K562 (cell line): Measurements from ENCODE around the gene PYY. TPM values are rescaled to one million over a fixed set of nuclear protein-coding genes. Genes with fewer than 3 reads are reported as not detected.

ENCODE experiments used
- ATAC-seq: fragments of 200-7000 bp; cut with Tn5 transposase; 3 replicates; pipeline ENCODE4 v1.9.1; 2020; ENCODE audit warnings: moderate library complexity
- BruUV-seq: library from RNA; stranded (reverse); fragments of 400-500 nt; replicated peaks from 2 replicates; lab custom pipeline; 2021; lab: Mats Ljungman, UMichigan
- CTCF ChIA-PET: fragments of 300-600 bp; formaldehyde crosslinking; extraction: SDS; loops from one replicate; lab custom pipeline; 2021; ENCODE audit warnings: low intra/inter-chr PET ratio; lab: Yijun Ruan, JAX
- POLR2A ChIA-PET: fragments of 300-600, 350-650 bp; sonication (Branson Sonifier 250); formaldehyde crosslinking; extraction: SDS; loops from one replicate; lab custom pipeline; 2021; ENCODE audit warnings: antibody characterized with exemption, inconsistent platforms; lab: Yijun Ruan, JAX
- DNase-seq, 4 experiments: peaks; one replicate each; pipeline versions ENCODE4 v3.0.0 to v3.0.0-alpha.2; 2011 to 2018; ENCODE audit warnings: low spot score in 3 of 4, mixed read lengths in 3 of 4; ENCODE audit errors: extremely low read depth in 1 of 4
- FAIRE-seq: peaks from 2 replicates; lab custom pipeline; 2011; peaks lifted over from hg19 to GRCh38; lab: Jason Lieb, UNC
- H2AFZ ChIP-seq: 2 replicates; pipeline ENCODE4 v1.6.0; 2011; ENCODE audit warnings: low read depth, low read length, control low read depth, inconsistent platforms
- H3K27ac ChIP-seq: fragments of 200-600 bp; 3 replicates; pipeline ENCODE4 v1.8.0; 2011; ENCODE audit warnings: low read depth, mild to moderate bottlenecking, control low read depth, inconsistent platforms, low read length, moderate library complexity, mixed read lengths; ENCODE audit errors: extremely low read depth
- H3K27me3 ChIP-seq, 2 experiments: fragments of 300-600 bp in 1 of 2; 2 replicates in 1 of 2; 3 replicates in 1 of 2; pipeline versions ENCODE4 v1.6.0 to v1.8.0; 2011; ENCODE audit warnings: inconsistent platforms in 2 of 2, low read length in 2 of 2, mild to moderate bottlenecking in 1 of 2, mixed read lengths in 1 of 2, moderate library complexity in 1 of 2; ENCODE audit not compliant: control insufficient read depth in 2 of 2, insufficient read depth in 2 of 2
- H3K36me3 ChIP-seq: fragments of 300-600 bp; 3 replicates; pipeline ENCODE4 v1.8.0; 2011; ENCODE audit warnings: mild to moderate bottlenecking, low read length, inconsistent platforms; ENCODE audit not compliant: control insufficient read depth, insufficient read depth
- H3K4me1 ChIP-seq, 2 experiments: fragments of 200-600 bp in 1 of 2; replicated peaks in 1 of 2; 2 replicates in 1 of 2; 3 replicates in 1 of 2; pipeline versions ENCODE4 v1.5.1 to v1.8.0; 2011; ENCODE audit warnings: inconsistent platforms in 2 of 2, low read length in 2 of 2, mild to moderate bottlenecking in 1 of 2, mixed read lengths in 1 of 2, moderate library complexity in 1 of 2; ENCODE audit not compliant: control insufficient read depth in 2 of 2, insufficient read depth in 2 of 2
- H3K4me2 ChIP-seq: 2 replicates; pipeline ENCODE4 v1.6.1; 2011; ENCODE audit warnings: low read length, control low read depth, inconsistent platforms, mixed read lengths; ENCODE audit not compliant: insufficient read depth
- H3K4me3 ChIP-seq: fragments of 200-600 bp; sonication (generic), shearing (Covaris generic); 2 replicates; pipeline ENCODE4 v1.5.1; 2016; ENCODE audit warnings: control low read depth, inconsistent platforms
- H3K79me2 ChIP-seq: fragments of 200-600 bp; 3 replicates; pipeline ENCODE4 v1.8.0; 2011; ENCODE audit warnings: low read length, inconsistent platforms; ENCODE audit not compliant: control insufficient read depth, insufficient read depth
- H3K9ac ChIP-seq, 2 experiments: 2 replicates each; pipeline versions ENCODE4 v1.6.0 to v1.6.1; 2011; ENCODE audit warnings: low read depth in 2 of 2, low read length in 2 of 2, control low read depth in 1 of 2, inconsistent platforms in 1 of 2, mild to moderate bottlenecking in 1 of 2, mixed read lengths in 1 of 2; ENCODE audit not compliant: insufficient read depth in 1 of 2
- H3K9me1 ChIP-seq: one replicate; pipeline ENCODE4 v1.6.0; 2011; ENCODE audit warnings: inconsistent platforms, mild to moderate bottlenecking, low read length, moderate library complexity; ENCODE audit not compliant: control insufficient read depth, insufficient read depth
- H3K9me3 ChIP-seq: replicated peaks from 2 replicates; pipeline ENCODE4 v1.5.1; 2011; ENCODE audit warnings: low read depth, low read length, inconsistent platforms; ENCODE audit not compliant: control insufficient read depth, insufficient read depth
- H4K20me1 ChIP-seq: replicated peaks from 2 replicates; pipeline ENCODE4 v1.6.1; 2011; ENCODE audit warnings: low read length, inconsistent platforms, mixed read lengths; ENCODE audit not compliant: control insufficient read depth, insufficient read depth
- CHD2 ChIP-seq: IDR thresholded peaks from 2 replicates; pipeline ENCODE4 v1.6.1; 2011; ENCODE audit warnings: low read depth, low read length
- WGBS: fragments of 100-300 bp; shearing (Covaris generic); methylation state at CpG from one replicate; pipeline ENCODE4 v1.1.6; 2016; ENCODE audit warnings: low coverage, mixed read lengths; ENCODE audit not compliant: insufficient coverage; ENCODE audit errors: missing lambda C conversion rate; 5-methylcytosine and 5-hydroxymethylcytosine counted together
- in situ Hi-C: fragments of 300-500 bp; cut with MboI; formaldehyde crosslinking; loops from 4 replicates; pipeline ENCODE4 v1.15.0; 2018; ENCODE audit warnings: inconsistent platforms, mixed read lengths
- intact Hi-C: fragments of 100-400 bp; cut with micrococcal nuclease; formaldehyde crosslinking; loops from 2 replicates; pipeline ENCODE4 v1.14.2; 2022
- polyA plus RNA-seq, 8 experiments: library from polyadenylated mRNA; depleted of rRNA in 4 of 8; stranded (reverse) in 5 of 8; unstranded in 3 of 8; fragments of >200 nt; fragmentation: Nextera tagmentation in 2 of 8; fragmentation: Illumina TruSeq in 1 of 8; extraction: Ambion mirVana in 2 of 8; extraction: Trizol in 1 of 8; gene quantifications; 2 replicates each; pipeline versions ENCODE4 v1.2.1 to v1.2.3, GENCODE V29; 2011 to 2014; ENCODE audit warnings: inconsistent platforms in 1 of 8, missing spikeins in 1 of 8
- total RNA-seq, 7 experiments: library from RNA; depleted of rRNA in 6 of 7; stranded (reverse); fragments of >200 nt in 6 of 7; fragmentation: Illumina TruSeq in 2 of 7; extraction: Trizol in 2 of 7; gene quantifications; 2 replicates each; pipeline versions ENCODE4 v1.2.1 to v1.2.3, GENCODE V29; 2011 to 2021; ENCODE audit warnings: low replicate concordance in 1 of 7
- TF ChIP-seq, protein P1 (sequence below), 2 experiments: fragments of 450-650 bp; formaldehyde crosslinking in 1 of 2; IDR thresholded peaks; 2 replicates each; pipeline versions ENCODE4 v1.4.0 to v1.6.1; 2014 to 2020; ENCODE audit warnings: mild to moderate bottlenecking in 2 of 2, borderline replicate concordance in 1 of 2, low read depth in 1 of 2

PYY gene
- total and polyA plus RNA-seq, 9 of the 15 experiments (the other 6 are each of a cell fraction or from before 2014, with no cell fraction given): not detected

DNA sequence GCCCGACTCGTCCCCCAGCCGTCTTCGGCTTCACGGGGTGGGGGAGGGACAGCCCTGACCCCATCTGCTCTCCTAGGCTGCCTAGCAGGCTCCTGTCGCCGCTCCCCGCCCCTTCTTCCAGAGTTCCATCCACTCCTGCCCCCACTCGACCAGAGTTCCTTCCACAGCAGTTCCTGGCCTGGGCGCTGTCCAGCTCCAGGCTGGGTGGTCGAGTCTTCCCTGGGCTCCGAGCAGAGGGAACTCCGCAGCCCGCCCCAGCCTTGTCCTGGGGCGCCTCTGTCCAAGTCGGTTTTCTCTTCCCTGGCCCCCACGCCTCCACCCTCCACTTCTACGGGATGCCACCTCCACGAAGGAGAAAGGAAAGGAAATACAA, 1.4 kb downstream of the PYY start:
- Histone ChIP-seq H3K79me2 (no peaks in the 10 kb centered on the region), H3K4me2 (peak overlapping the region; percentile 55; the same call in 1 of the 2 replicates), H3K4me3 (no peak overlapping the region), H3K9ac (peak overlapping the region in 1 of 2 experiments; percentile 87; a peak in 2 of 4 replicates), H3K27ac (no peak overlapping the region), H3K9me3 (no peaks in the 10 kb centered on the region), H3K27me3 (peaks cover 35 to 68% of the 10 kb centered on the region in 2 experiments; a peak in 4 of 5 replicates), H3K9me1 (no peaks in the 10 kb centered on the region), H3K4me1 (peaks cover 0 to 16% of the 10 kb centered on the region in 2 experiments; a peak in 3 of 5 replicates), H3K36me3 (no peaks in the 10 kb centered on the region), H4K20me1 (no peaks in the 10 kb centered on the region; the same call in none of the 2 replicates), H2AFZ (peak overlapping the region; percentile 77)
- no peak for TF ChIP-seq CHD2
- TF ChIP-seq, protein P1, sequence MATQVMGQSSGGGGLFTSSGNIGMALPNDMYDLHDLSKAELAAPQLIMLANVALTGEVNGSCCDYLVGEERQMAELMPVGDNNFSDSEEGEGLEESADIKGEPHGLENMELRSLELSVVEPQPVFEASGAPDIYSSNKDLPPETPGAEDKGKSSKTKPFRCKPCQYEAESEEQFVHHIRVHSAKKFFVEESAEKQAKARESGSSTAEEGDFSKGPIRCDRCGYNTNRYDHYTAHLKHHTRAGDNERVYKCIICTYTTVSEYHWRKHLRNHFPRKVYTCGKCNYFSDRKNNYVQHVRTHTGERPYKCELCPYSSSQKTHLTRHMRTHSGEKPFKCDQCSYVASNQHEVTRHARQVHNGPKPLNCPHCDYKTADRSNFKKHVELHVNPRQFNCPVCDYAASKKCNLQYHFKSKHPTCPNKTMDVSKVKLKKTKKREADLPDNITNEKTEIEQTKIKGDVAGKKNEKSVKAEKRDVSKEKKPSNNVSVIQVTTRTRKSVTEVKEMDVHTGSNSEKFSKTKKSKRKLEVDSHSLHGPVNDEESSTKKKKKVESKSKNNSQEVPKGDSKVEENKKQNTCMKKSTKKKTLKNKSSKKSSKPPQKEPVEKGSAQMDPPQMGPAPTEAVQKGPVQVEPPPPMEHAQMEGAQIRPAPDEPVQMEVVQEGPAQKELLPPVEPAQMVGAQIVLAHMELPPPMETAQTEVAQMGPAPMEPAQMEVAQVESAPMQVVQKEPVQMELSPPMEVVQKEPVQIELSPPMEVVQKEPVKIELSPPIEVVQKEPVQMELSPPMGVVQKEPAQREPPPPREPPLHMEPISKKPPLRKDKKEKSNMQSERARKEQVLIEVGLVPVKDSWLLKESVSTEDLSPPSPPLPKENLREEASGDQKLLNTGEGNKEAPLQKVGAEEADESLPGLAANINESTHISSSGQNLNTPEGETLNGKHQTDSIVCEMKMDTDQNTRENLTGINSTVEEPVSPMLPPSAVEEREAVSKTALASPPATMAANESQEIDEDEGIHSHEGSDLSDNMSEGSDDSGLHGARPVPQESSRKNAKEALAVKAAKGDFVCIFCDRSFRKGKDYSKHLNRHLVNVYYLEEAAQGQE (IDR thresholded peaks at IDR 0.05; ENCODE audit: borderline replicate concordance): peak; percentile 62
- TF ChIP-seq, protein P1 (CRISPR knock-in tag; IDR thresholded peaks at IDR 0.05; ENCODE audit: low read depth): no peak
- intact Hi-C loops (no loop called here), in situ Hi-C loops (no loop called here)
- BruUV-seq: no TSS peak
- DNase-seq: peak in 2 of 4 experiments; percentile 41 to 42
- FAIRE-seq: no peak
- ATAC-seq: peak; percentile 14; the same call in 2 of the 3 replicates
- CTCF ChIA-PET: no interaction called here
- POLR2A ChIA-PET: interaction anchor here (0.8 kb wide), 1 partner anchor 8 kb away, joined by 3 read pairs; no protein-coding TSS in a partner anchor
- 8% methylated on average over 16 of the region's 19 CpGs for WGBS
